ENCODE data around the gene LRP1-AS. TPM values are rescaled to one million over a fixed set of nuclear protein-coding genes. Genes with fewer than 3 reads are reported as not detected.

Gene LRP1-AS
- total RNA-seq, 1 experiment from 2014 or later: not detected

- Histone ChIP-seq H3K9ac (ENCODE audit: low read length) (no peak overlapping the region), H3K4me3 (replicated peaks in 1 of 2; ENCODE audit: low read depth in 1 of 2, low read length in 2 of 2) (no peak overlapping the region), H3K4me1 (ENCODE audit: control insufficient read depth in 1 of 2, insufficient read depth in 2 of 2, low read length in 2 of 2) (peaks cover 0 to 8% of the 10 kb centered on the region in 2 experiments; a peak in 3 of 4 replicates), H4K20me1 (ENCODE audit: insufficient read depth) (no peaks in the 10 kb centered on the region), H2AFZ (ENCODE audit: low read depth, low read length, poor library complexity, severe bottlenecking) (no peak overlapping the region), H3K9me3 (ENCODE audit: control insufficient read depth in 1 of 2, insufficient read depth in 1 of 2, low read depth in 1 of 2, low read length in 2 of 2) (no peaks in the 10 kb centered on the region), H3K9me2 (ENCODE audit: insufficient read depth) (no peaks in the 10 kb centered on the region), H3K79me2 (ENCODE audit: insufficient read depth, low read length) (no peaks in the 10 kb centered on the region), H3K27ac (ENCODE audit: low read depth, low read length) (no peak overlapping the region), H3K27me3 (ENCODE audit: insufficient read depth, low read length) (no peaks in the 10 kb centered on the region), H3K4me2 (ENCODE audit: low read length) (no peak overlapping the region), H3K36me3 (ENCODE audit: control insufficient read depth in 1 of 2, insufficient read depth in 2 of 2, low read length in 2 of 2) (no peaks in the 10 kb centered on the region)
- DNase-seq (ENCODE audit: low read depth, low spot score) (no peak), ATAC-seq (no peak)
- intact Hi-C loops (cut with micrococcal nuclease): no loop called here
- no peak for TF ChIP-seq EZH2phosphoT487 (IDR thresholded peaks at IDR 0.05; ENCODE audit: borderline replicate concordance)
- no peak for TF ChIP-seq TCF7L2 (IDR thresholded peaks at IDR 0.05; ENCODE audit: borderline replicate concordance, extremely low read depth, insufficient read depth, insufficient read length)
- TF ChIP-seq, protein P1, sequence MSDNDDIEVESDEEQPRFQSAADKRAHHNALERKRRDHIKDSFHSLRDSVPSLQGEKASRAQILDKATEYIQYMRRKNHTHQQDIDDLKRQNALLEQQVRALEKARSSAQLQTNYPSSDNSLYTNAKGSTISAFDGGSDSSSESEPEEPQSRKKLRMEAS (IDR thresholded peaks at IDR 0.05): no peak
- TF ChIP-seq FOSL1 (IDR thresholded peaks at IDR 0.05; ENCODE audit: low read depth): no peak
- TF ChIP-seq YY1 (IDR thresholded peaks at IDR 0.05; ENCODE audit: extremely low read depth, insufficient replicate concordance, low read depth, low read length): no peak
- TF ChIP-seq ZBTB33 (IDR thresholded peaks at IDR 0.05; ENCODE audit: extremely low read depth, insufficient replicate concordance, low read length): no peak
- TF ChIP-seq, protein P2, sequence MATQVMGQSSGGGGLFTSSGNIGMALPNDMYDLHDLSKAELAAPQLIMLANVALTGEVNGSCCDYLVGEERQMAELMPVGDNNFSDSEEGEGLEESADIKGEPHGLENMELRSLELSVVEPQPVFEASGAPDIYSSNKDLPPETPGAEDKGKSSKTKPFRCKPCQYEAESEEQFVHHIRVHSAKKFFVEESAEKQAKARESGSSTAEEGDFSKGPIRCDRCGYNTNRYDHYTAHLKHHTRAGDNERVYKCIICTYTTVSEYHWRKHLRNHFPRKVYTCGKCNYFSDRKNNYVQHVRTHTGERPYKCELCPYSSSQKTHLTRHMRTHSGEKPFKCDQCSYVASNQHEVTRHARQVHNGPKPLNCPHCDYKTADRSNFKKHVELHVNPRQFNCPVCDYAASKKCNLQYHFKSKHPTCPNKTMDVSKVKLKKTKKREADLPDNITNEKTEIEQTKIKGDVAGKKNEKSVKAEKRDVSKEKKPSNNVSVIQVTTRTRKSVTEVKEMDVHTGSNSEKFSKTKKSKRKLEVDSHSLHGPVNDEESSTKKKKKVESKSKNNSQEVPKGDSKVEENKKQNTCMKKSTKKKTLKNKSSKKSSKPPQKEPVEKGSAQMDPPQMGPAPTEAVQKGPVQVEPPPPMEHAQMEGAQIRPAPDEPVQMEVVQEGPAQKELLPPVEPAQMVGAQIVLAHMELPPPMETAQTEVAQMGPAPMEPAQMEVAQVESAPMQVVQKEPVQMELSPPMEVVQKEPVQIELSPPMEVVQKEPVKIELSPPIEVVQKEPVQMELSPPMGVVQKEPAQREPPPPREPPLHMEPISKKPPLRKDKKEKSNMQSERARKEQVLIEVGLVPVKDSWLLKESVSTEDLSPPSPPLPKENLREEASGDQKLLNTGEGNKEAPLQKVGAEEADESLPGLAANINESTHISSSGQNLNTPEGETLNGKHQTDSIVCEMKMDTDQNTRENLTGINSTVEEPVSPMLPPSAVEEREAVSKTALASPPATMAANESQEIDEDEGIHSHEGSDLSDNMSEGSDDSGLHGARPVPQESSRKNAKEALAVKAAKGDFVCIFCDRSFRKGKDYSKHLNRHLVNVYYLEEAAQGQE (IDR thresholded peaks at IDR 0.05; ENCODE audit: low read depth): no peak
- no peak for TF ChIP-seq CEBPB (IDR thresholded peaks at IDR 0.05; ENCODE audit: low read depth)
- TF ChIP-seq ZFX (IDR thresholded peaks at IDR 0.05): no peak
- TF ChIP-seq SP1 (IDR thresholded peaks at IDR 0.05; ENCODE audit: low read depth): no peak
- no peak for TF ChIP-seq ZNF274 (IDR thresholded peaks at IDR 0.05; ENCODE audit: low read depth, low read length)
- TF ChIP-seq ATF3 (IDR thresholded peaks at IDR 0.05): no peak
- TF ChIP-seq SRF (IDR thresholded peaks at IDR 0.05; ENCODE audit: low read depth): no peak
- CTCF ChIA-PET: no interaction called here
- POLR2A ChIA-PET: no interaction called here
- RAD21 ChIA-PET (ENCODE audit: low non-redundant PET in 1 of 2, low total read pairs in 2 of 2, uncharacterized antibody in 2 of 2, unreplicated experiment in 2 of 2): no interaction called here
- BruUV-seq (replicated peaks): no TSS peak
Observed at GRCh38 chr12:57185403-57185802, 38.0 kb upstream of the LRP1-AS start.

Measured in HCT116 (cell line).